ENCODE data around the gene SYNGR3. TPM values are rescaled to one million over a fixed set of nuclear protein-coding genes. Genes with fewer than 3 reads are reported as not detected.

Gene SYNGR3
- total and polyA plus RNA-seq, 2 of the 13 experiments (the other 11 are each of a cell fraction or from before 2014, with no cell fraction given) = 0.97 to 5.7 TPM

- TF ChIP-seq ZNF574 (CRISPR knock-in tag; IDR thresholded peaks at IDR 0.05) (peak; percentile 78), ZNF660 (CRISPR knock-in tag; IDR thresholded peaks at IDR 0.05; ENCODE audit: borderline replicate concordance, low read depth) (no peak), ZMAT5 (CRISPR knock-in tag; IDR thresholded peaks at IDR 0.05; ENCODE audit: borderline replicate concordance, low read depth) (no peak), FOXP1 (IDR thresholded peaks at IDR 0.05) (no peak), FOXP1 (CRISPR knock-in tag; IDR thresholded peaks at IDR 0.05) (peak; percentile 50; the same call in 1 of the 2 replicates), ZNF280B (CRISPR knock-in tag; IDR thresholded peaks at IDR 0.05; ENCODE audit: borderline replicate concordance) (peak; percentile 19; the same call in 1 of the 2 replicates), ZNF558 (CRISPR knock-in tag; IDR thresholded peaks at IDR 0.05; ENCODE audit: borderline replicate concordance) (peak; percentile 34; the same call in 1 of the 2 replicates), MED13 (CRISPR knock-in tag; IDR thresholded peaks at IDR 0.05) (0 out of 2 replicates have a peak, but pooled peaks have one; percentile 66), ZNF556 (CRISPR knock-in tag; IDR thresholded peaks at IDR 0.05; ENCODE audit: borderline replicate concordance) (peak; percentile 73; the same call in 1 of the 2 replicates), ZMAT3 (CRISPR knock-in tag; conservative IDR thresholded peaks at IDR 0.05) (peak; percentile 73; the same call in 1 of the 2 replicates), STAT6 (CRISPR knock-in tag; IDR thresholded peaks at IDR 0.05; ENCODE audit: borderline replicate concordance) (peak; percentile 67; the same call in 1 of the 2 replicates), ZNF768 (CRISPR knock-in tag; IDR thresholded peaks at IDR 0.05) (0 out of 2 replicates have a peak, but pooled peaks have one; percentile 44), ZSCAN31 (CRISPR knock-in tag; IDR thresholded peaks at IDR 0.05; ENCODE audit: low read depth) (peak; percentile 81; the same call in 1 of the 2 replicates), TIGD3 (CRISPR knock-in tag; IDR thresholded peaks at IDR 0.05; ENCODE audit: borderline replicate concordance) (no peak), GLI4 (CRISPR knock-in tag; IDR thresholded peaks at IDR 0.05; ENCODE audit: borderline replicate concordance) (peak; percentile 79; the same call in 1 of the 2 replicates), ZNF205 (CRISPR knock-in tag; IDR thresholded peaks at IDR 0.05) (0 out of 2 replicates have a peak, but pooled peaks have one; percentile 19), SRSF1 (optimal IDR thresholded peaks at IDR 0.05; ENCODE audit: low read depth, low read length) (peak; percentile 90), MYC (CRISPR knock-in tag; IDR thresholded peaks at IDR 0.05; ENCODE audit: borderline replicate concordance) (peak; percentile 76; the same call in 1 of the 2 replicates), ZNF598 (CRISPR knock-in tag; IDR thresholded peaks at IDR 0.05; ENCODE audit: borderline replicate concordance) (0 out of 2 replicates have a peak, but pooled peaks have one; percentile 25)
These were observed 45.8 kb downstream of the SYNGR3 start (continued) for GRCh38 chr16:2035431-2036199.

All from HepG2 (cell line).